ENCODE results near the gene THUMPD3.

The THUMPD3 gene

GRCh38 chr3:9347887-9348286, 15.0 kb upstream of the THUMPD3 start:
- Histone ChIP-seq H3K36me3 (peaks cover 0 to 4% (median 0%) of the 10 kb centered on the region in 3 donors), H3K4me3 (no peak overlapping the region), H3K27ac (no peak overlapping the region), H3K9me3 (no peaks in the 10 kb centered on the region), H3K4me1 (peaks cover 0 to 10% (median 0%) of the 10 kb centered on the region in 4 donors), H3K27me3 (no peaks in the 10 kb centered on the region)
- intact Hi-C loops (cut with DNase I; ENCODE audit: low total_unique reads), result no loop called here
- DNase-seq, result no peak
- no peak for TF ChIP-seq CTCF (IDR thresholded peaks at IDR 0.05)

DNA sequence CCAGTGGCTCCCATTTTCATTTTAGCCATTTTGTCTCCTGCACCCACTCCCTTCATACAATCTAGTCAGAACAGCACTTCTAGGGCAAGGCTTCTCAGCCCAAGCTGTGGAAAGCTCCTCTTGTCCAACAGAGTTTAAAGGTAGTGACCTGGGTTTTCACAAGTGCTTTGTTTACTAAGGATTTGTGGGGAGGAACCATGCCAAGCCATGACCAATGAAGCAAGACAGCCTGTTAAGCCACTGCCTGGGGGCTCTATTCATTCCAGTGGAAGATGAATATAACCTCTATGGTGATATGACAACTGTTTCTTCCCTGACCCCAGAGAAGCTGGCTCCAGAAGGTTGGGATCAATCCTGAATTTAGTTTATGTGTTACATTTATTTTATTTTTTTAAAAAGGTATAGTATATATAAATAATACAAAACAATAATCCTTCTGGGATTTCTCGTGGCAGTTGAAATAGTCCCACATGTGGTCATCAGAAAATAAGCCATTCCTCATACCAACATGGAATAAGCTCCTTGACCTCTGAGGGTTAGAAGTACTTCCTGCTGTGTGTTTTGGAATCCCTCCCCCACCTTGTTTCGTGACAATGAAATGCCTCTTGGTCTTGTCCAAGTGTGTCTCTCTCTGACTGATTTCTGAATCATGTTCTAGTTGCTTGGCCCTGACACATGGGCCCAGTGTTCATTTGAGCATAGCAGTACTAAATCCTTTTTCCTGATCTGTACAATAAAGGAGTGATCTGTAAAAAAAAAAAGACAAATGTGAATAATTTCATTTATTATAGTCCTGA, 13.3 kb upstream of the THUMPD3 start:
- no peak for DNase-seq
- intact Hi-C loops (cut with DNase I; ENCODE audit: low total_unique reads), result loop anchor here (10.0 kb wide), 2 partner anchors 75 to 315 kb away; no protein-coding TSS in a partner anchor

DNA sequence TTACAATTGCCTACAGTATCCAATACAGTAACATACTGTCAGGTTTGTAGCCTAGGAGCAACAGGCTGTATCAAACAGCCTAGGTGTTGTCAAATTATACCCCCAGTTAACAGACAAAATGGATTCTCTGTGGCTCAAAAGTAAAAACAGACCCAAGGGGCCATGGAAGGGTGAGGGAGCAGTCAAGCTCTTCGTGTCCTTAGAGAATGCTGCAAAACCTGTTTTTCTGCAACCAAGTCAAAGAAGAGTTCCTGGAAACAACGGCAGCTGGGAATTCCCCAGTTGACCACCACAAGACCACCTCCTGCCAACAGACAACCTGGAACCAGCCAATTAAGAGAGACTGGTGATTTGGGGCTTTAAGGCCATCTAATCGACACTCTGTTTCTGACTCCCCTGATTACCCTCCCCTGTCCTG, 11.1 kb upstream of the THUMPD3 start:
- intact Hi-C loops (cut with DNase I; ENCODE audit: low total_unique reads), result loop anchor here (10.0 kb wide), 2 partner anchors 73 to 313 kb away; no protein-coding TSS in a partner anchor
- Histone ChIP-seq H3K9me3 (no peaks in the 10 kb centered on the region), H3K27me3 (no peaks in the 10 kb centered on the region), H3K4me1 (peaks cover 0 to 12% (median 0%) of the 10 kb centered on the region in 4 donors), H3K4me3 (no peak overlapping the region), H3K36me3 (peaks cover 0 to 4% (median 0%) of the 10 kb centered on the region in 3 donors), H3K27ac (no peak overlapping the region)
- TF ChIP-seq CTCF (IDR thresholded peaks at IDR 0.05), result no peak
- DNase-seq, result no peak

More for the DNA sequence above, 13.3 kb upstream of the THUMPD3 start:
- H3K27me3 ChIP-seq, result no peaks in the 10 kb centered on the region
- peaks cover 0 to 12% (median 0%) of the 10 kb centered on the region in 4 donors for H3K4me1 ChIP-seq
- peaks cover 0 to 4% (median 0%) of the 10 kb centered on the region in 3 donors for H3K36me3 ChIP-seq
- no peaks in the 10 kb centered on the region for H3K9me3 ChIP-seq
- H3K27ac ChIP-seq, result no peak overlapping the region
- H3K4me3 ChIP-seq, result no peak overlapping the region
- no peak for TF ChIP-seq CTCF (IDR thresholded peaks at IDR 0.05)

- H3K4me3 ChIP-seq, result no peak overlapping the region
- peak; percentile 71 to 84 for TF ChIP-seq CTCF (IDR thresholded peaks at IDR 0.05)
- peaks cover 0 to 12% (median 0%) of the 10 kb centered on the region in 4 donors for H3K4me1 ChIP-seq
- H3K27ac ChIP-seq, result no peak overlapping the region
- H3K36me3 ChIP-seq, result peaks cover 0 to 4% (median 0%) of the 10 kb centered on the region in 3 donors
- no peaks in the 10 kb centered on the region for H3K9me3 ChIP-seq
- no peaks in the 10 kb centered on the region for H3K27me3 ChIP-seq
- peak; percentile 57 to 73 for DNase-seq
- intact Hi-C loops (cut with DNase I; ENCODE audit: low total_unique reads), result loop anchor here (10.0 kb wide), 2 partner anchors 72 to 312 kb away; no protein-coding TSS in a partner anchor
These were observed 9.7 kb upstream of the THUMPD3 start for GRCh38 chr3:9352917-9353752.

- Histone ChIP-seq H3K9me3 (no peaks in the 10 kb centered on the region), H3K36me3 (peaks cover 15 to 18% (median 15%) of the 10 kb centered on the region in 3 donors), H3K4me3 (peak overlapping the region; percentile 69 to 71), H3K4me1 (peaks cover 0 to 24% (median 14%) of the 10 kb centered on the region in 4 donors), H3K27me3 (no peaks in the 10 kb centered on the region), H3K27ac (peak overlapping the region in 1 of 2 donors; percentile 88)
- DNase-seq, result no peak
- intact Hi-C loops (cut with DNase I; ENCODE audit: low total_unique reads), result no loop called here
- TF ChIP-seq CTCF (IDR thresholded peaks at IDR 0.05), result no peak
These were observed 1.0 kb upstream of the THUMPD3 start for GRCh38 chr3:9361691-9362388.
